CD4-positive, alpha-beta T cell treated with Interleukin-15 for 1 hour (primary cell): Measurements from ENCODE around the gene SYCE1.
"Not testable (repeated sequence)": the region's sequence is repeated elsewhere in the genome, so short reads cannot be mapped to it uniquely, and the experiment has no call there.

Experiments
- DNase-seq: peaks from one replicate; pipeline ENCODE4 v3.0.0-alpha.2; 2020

The SYCE1 gene, protein sequence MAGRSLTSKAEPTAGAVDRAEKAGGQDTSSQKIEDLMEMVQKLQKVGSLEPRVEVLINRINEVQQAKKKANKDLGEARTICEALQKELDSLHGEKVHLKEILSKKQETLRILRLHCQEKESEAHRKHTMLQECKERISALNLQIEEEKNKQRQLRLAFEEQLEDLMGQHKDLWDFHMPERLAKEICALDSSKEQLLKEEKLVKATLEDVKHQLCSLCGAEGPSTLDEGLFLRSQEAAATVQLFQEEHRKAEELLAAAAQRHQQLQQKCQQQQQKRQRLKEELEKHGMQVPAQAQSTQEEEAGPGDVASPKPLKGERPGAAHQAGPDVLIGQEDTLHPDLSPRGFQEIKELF

DNA sequence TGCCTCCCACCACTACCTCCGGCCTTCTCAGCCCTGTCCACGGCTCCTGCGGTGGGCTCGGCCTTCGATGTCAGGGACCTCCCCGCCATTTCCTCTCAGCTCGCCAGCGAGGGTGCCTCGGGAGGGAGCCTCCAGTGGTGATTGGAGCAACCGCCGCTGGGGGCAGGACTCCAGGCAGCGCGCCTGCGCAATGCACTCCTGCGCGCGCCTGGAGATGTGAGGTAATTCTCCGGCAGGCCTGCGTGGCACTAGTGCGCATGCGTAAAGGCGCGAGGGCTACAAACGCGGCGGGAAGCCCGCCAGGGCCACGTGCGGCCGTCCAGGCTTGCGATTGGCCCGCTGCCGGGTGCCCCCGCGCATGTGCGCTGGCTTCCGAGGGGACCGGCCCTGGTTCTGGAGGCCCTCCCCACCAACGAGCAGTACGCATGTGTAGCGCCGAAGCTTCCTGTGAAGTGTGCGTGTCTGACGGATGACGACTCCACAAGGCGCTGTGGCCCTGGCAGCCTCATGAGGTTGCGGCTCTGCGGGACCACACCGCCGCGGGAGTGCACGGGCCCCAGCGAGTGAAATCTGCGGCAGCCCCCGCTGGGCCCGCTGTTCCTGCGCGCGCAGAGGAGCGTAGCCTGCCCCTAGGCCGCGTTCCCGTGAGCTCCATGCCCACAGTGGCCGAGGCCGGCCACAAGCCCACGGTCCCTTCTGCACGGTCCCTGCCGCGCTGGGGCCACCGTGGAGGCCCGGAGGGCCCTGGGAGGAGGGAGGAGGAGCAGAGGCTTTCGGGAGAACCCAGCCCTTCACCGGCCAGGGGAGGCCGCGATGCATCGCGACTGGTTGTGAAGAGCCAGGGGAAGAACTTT is at the start of gene SYCE1:
Gene SYCE1, minus strand, starts transcription at position 143 of the 854 bp plus-strand sequence. Its CDS starts 54 bp downstream, at position 89.
- DNase-seq = no peak

DNA sequence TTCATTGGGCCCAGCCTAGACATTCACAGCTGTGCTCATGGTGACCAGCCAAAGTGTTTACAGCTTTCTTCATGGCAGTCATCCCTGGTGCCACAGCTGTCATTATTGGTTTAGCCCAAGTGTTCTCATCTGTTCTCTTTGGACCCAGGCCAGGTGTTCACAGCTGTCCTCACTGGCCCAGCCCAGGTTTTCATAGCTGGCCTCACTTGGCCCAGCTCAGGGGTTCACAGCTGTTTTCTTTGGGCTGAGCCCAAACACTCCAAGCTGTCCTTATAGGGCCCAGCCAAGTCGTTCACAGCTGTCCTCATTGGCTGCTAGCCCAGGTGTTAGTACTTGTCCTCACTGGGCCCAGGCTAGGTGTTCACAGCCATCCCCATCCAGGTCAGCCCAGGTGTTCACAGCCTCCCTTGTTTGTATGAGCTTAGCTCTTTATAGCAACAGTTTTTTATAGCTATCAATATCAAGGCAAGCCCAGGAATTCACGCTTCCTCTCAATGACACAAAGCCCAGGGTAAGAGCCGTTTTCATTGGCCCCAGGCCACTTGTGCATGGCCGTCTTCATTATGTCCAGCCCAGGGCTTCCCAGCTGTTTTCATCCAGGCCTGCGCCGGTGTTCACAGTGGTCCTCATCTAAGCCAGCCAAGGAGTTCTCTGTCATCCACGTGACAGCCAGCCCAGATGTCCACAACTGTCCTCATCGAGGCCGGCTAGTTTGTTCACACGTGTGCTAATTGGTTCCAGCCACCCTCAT is 49.6 kb upstream of the SYCE1 start:
- DNase-seq = no peak

- DNase-seq = no peak
Observed at GRCh38 chr10:133613699-133614098, 48.3 kb upstream of the SYCE1 start.

DNA sequence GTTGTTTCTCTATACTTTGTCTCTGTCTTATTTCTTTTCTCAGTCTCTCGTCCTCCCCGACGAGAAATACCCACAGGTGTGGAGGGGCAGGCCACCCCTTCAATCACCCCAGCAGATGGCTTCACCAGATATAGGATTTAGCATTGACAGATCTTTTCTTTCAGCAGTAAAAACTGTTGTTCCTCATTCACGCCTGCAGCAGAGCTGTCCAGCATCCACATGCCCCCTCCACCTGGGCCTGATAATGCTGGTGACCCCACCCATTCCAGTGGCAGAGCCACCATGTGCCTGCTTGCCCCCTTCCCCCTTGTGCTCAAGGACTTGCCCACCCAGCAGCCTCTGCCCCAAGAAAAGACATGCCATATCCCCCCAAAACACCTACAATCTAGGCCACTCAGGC is 45.7 kb upstream of the SYCE1 start:
- DNase-seq = no peak

- DNase-seq = no peak
Observed at GRCh38 chr10:133608855-133609254, 43.5 kb upstream of the SYCE1 start.

- DNase-seq = not testable (repeated sequence)
Observed at GRCh38 chr10:133603434-133603833, 38.1 kb upstream of the SYCE1 start.

GRCh38 chr10:133600657-133601056 is 35.3 kb upstream of the SYCE1 start:
- DNase-seq = no peak

GRCh38 chr10:133599869-133600268 is 34.5 kb upstream of the SYCE1 start:
- DNase-seq = not testable (repeated sequence)

DNA sequence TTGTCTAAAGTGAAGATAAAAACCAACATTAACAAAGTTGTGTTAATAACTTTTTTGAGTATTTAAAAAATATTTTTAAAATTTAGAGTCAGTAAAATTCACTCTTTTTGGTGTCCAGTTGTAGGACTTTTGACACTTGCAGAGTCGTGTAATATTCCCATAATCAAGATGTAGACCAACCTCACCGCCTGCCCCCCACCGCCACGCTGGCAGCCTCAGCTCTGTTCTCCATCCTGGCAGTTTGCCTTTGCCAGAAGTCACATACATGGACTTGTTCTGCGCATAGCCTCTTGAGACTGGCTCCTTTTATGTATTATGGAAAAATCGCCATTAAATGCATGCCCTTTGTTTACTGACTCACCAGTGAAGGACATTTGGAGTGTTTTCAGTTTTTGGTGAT is 27.3 kb upstream of the SYCE1 start:
- no peak for DNase-seq

DNA sequence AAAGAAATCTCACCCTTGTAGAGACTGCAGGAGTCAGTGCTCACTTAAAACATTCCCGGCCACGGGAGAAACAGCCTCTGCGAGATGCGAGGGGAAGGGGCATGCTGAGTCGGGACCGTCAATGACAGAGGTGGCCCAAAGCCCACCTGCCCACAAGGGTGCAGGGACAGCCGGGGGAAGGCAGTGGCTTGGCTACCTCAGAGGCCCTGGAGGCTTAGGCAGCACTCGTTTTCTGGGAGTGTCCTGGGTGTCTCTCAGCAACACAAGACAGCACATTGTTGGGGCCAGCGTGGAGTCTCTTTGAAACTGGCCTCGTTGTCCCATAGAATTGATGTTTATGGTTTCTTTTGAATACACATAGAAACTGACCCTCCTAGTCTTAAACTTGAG is 25.6 kb upstream of the SYCE1 start:
- no peak for DNase-seq

DNA sequence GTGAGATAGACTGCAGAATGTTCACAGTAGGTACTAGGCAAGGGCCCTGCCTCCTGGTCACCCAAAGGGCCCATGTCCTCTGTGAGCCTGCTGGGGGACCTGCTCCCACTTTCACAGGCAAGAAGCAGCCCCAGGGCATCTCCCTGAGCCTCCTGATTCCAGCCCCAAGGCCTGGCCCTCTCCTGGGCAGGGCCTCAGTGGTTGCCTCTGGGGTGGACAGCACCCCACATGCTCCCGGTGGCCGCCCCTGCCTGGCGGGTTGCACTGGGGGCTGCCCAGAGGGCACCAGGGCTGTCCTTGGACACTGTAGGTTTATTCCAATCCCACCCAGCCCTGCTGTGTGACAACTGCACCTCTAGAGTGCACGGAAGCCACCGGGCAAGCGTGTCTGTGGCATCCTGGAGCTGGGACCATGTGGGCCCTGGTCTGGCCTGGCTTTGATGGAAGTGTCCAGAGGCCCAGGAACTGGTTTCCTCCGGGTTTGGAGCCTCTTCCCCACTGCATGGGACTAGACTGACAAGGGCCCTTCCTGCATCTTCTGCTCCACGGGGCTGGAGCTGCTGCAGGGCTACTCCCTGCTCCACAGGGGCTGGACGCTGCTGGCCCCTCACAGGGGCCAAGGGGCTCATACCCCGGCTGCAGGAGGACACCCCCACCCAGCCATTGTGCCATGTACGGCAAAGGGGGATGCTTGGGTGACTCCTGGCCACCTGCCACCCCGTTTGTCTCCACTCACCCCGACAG is 25.0 kb upstream of the SYCE1 start:
- no peak for DNase-seq

GRCh38 chr10:133577037-133577436 is 11.7 kb upstream of the SYCE1 start:
- DNase-seq = not testable (repeated sequence)

DNA sequence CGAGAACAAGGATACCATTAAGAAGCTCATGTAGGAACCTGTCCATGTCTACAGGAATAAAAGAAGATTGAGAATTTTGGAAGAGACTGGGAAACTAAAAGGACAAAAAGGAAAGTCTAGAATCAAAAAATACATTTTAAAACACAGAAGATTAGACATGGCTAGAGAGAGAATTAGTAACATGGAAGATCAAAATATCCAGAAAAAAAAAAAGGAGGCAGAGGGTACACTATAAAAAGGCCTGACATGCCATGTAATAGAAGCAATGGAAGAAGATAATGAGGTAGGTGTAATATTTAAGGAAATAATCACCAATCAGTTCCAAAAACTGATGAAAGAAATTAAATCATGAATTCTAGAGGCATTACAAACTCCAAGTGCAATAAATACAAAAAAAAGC is 8.1 kb upstream of the SYCE1 start:
- DNase-seq = not testable (repeated sequence)

- DNase-seq = not testable (repeated sequence)
Observed at GRCh38 chr10:133572055-133572454, 6.7 kb upstream of the SYCE1 start.

- not testable (repeated sequence) for DNase-seq
Observed at GRCh38 chr10:133569801-133570200, 4.4 kb upstream of the SYCE1 start.

DNA sequence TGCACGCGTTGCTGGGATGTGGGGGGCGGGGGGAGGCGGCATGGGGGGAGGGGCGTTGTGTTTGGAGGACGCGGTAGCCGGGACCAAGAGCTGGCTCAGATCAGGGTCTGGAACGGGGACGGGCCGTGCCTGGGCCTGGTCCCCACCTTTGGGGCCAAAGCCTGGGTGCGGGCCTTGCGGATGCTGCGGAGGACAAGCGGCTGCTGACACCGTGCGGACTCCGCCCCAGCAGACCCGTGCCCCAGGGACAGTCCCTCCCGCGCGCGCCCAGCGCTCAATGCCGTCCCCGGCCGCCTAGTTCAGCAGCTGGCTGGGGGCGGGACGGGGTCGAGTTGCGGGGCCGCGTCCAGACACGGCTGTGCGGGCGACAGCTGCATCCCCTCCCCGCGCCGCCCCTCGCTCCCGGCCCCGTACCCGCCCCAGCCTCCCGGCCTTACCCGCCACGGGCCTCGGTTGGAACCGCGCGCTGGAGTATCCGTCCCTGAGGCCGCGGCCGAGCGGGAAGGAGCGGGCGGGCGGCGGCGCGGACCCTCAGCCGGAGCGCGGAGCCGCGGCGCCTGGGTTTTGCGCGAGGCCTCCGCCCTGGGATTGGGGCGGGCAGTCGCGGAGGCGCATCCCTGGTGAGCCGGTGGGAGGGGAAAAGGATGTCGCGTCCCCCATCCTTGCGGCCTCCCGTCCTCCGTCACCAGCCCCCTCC is 3.6 kb upstream of the SYCE1 start:
- not testable (repeated sequence) for DNase-seq

DNA sequence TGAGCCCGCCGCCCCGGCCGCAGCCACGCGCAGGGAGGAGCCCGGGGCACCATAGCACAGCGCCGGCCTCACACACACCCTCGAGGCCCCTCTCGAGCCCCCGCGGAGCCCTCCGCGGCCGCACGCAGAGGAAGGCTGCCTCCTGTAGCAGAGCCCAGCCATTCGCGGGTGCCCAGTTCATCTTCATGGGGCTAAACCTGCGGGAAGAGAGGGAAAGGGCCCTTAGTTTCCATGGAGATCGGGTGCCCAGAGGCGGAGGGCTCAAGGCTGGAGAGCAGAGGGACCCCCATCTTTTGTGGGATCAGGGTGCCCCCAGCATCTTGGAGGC is 2.9 kb upstream of the SYCE1 start:
- DNase-seq = no peak

DNA sequence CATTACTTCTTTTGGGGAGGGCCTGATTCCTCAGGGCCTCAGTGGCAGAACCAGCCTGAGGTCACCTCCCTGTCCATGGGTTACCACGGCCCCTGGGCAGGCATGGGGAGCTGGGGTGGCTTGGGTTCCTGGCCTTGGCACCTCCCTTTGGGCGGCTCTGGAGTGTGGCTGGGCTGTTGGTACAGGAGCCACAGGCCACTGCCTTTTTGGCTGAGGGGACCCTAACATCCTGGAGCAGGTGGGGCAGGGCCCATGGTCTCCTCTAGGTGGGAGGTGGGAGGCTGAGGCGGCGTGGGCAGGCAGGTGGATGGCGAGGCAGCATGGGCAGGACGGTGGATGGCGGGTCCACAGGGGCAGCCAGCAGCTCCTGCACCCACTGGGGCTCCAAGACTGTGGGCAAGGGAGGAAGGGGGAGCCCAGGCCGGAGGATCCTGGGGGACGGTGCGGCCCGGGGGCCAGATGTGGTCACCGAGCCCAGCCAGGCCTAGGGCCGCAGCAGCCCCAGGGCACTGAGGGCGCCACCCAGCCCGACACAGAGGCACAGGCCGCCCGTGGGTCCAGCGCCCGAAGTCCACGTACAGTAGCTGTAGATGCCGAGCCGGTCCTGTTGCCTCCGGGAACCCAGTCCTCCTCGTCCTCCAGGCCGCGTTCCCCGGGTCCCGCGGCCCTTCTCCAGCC is 2.4 kb upstream of the SYCE1 start:
- no peak for DNase-seq

DNA sequence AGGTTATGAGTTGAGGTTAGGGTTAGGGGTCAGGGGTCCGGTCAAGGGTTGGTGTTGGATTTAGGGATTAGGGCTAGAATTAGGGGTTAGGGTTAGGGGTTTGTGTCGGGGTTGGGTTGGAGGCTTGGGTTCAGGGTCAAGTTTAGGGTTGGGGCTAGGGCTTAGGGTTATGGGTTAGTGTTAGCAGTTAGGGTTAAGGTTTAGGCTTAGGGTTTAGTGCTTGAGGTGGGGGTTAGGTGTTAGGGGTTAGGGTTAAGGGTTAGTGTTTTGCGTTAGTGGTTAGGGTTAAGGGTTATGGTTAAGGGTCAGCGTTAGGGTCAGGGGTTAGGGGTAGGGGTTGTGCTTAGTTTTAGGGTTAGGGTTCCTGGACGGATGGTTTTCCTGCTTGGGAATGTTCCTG is 1.7 kb upstream of the SYCE1 start:
- no peak for DNase-seq

GRCh38 chr10:133564816-133565215 is 567 bp downstream of the SYCE1 start:
- DNase-seq = no peak

GRCh38 chr10:133559216-133559615 is 6.2 kb downstream of the SYCE1 start:
- no peak for DNase-seq

DNA sequence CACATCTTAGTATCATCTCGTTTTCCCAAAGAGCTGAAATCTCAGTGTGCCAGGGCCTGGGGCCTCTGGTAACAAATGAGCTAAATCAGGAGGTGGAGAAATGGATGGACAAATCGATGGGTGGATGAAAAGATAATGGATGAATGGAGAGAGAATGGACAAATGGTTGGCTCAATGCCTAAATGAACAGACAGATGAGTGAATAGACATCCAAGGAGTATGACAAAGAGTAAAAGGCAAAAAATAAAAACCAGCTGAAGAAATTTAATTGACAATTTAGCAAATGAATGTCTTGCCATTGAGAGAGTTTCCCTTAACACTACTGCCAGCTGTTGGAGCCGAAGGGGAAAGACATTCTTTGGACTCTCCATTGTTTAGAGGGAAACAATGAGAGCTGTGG is 8.0 kb downstream of the SYCE1 start:
- no peak for DNase-seq
